Ectodermal cell (in vitro differentiated cells): ENCODE data around the gene ZNF835.

Source experiments
- H3K27ac ChIP-seq: 2 replicates; pipeline ENCODE4 v1.7.0; 2013; ENCODE audit warnings: mild to moderate bottlenecking, low read depth, low read length; ENCODE audit not compliant: insufficient read depth, poor library complexity, severe bottlenecking
- H3K27me3 ChIP-seq: 2 replicates; pipeline ENCODE4 v1.7.0; 2013; ENCODE audit warnings: mild to moderate bottlenecking, low read length; ENCODE audit not compliant: insufficient read depth, control insufficient read depth, poor library complexity, severe bottlenecking
- H3K36me3 ChIP-seq: one replicate; pipeline ENCODE4 v1.7.0; 2013; ENCODE audit warnings: low read length; ENCODE audit not compliant: control insufficient read depth, insufficient read depth
- H3K4me1 ChIP-seq: one replicate; pipeline ENCODE4 v1.7.0; 2013; ENCODE audit warnings: low read length; ENCODE audit not compliant: control insufficient read depth, insufficient read depth
- H3K4me3 ChIP-seq: 2 replicates; pipeline ENCODE4 v1.7.0; 2013; ENCODE audit warnings: low read depth, low read length, control low read depth; ENCODE audit not compliant: insufficient read depth
- H3K9me3 ChIP-seq: 2 replicates; pipeline ENCODE4 v1.7.0; 2013; ENCODE audit warnings: mild to moderate bottlenecking, low read length, moderate library complexity; ENCODE audit not compliant: control insufficient read depth
- WGBS, 2 experiments: methylation state at CpG; one replicate each; pipeline ENCODE4 v1.1.7; 2013; ENCODE audit warnings: missing lambda C conversion rate in 2 of 2; 5-methylcytosine and 5-hydroxymethylcytosine counted together

Gene ZNF835

DNA sequence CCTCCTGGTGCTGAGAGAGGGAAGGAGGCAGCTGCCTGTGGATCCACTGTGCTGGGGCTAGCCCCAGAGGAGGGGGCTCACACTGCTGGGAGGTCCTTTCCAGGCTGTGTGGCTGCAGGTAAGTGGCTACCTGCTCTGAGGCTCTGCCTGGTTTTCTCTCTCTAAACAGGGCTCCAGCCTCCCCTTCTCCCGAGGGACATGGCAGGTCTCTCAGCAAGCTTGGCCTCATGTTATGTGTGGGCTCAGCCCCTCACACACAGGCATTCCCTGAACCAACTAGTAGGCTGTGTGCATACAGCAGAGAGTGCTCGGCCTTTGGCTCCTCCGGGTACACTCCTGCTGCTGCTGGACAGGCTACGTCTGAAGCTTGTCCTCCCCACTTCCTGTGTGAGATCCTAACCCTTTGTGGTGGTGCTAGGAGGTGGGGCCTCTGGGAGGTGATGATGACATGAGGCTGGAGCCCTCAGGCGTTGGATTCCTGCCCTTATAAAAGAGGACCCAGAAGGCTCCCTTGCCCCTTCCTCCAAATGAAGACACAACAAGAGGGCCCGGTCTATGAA, 4.2 kb downstream of the ZNF835 start:
- WGBS, 2 experiments = 73 to 76% methylated on average over 6 of the region's 6 CpGs
- H3K27me3 ChIP-seq = no peaks in the 10 kb centered on the region
- peaks cover 3% of the 10 kb centered on the region for H3K9me3 ChIP-seq
- H3K4me3 ChIP-seq = no peak overlapping the region
- no peak overlapping the region for H3K27ac ChIP-seq
- no peaks in the 10 kb centered on the region for H3K4me1 ChIP-seq
- no peaks in the 10 kb centered on the region for H3K36me3 ChIP-seq

DNA sequence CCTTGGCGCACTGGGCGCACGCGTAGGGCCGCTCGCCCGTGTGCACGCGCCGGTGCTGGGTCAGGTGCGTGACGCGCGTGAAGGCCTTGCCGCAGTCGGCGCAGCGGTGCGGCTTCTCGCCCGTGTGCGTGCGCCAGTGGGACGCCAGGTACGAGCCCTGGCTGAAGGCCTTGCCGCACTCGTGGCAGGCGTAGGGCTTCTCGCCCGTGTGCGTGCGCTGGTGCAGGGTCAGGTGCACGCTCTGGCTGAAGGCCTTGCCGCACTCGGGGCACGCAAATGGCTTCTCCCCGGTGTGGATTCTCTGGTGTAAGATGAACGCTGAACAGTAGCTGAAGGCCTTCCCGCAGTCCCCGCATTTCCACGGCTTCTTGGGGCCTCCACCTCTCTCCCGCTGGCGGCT, 7.0 kb downstream of the ZNF835 start:
- Histone ChIP-seq H3K9me3 (peaks cover 3% of the 10 kb centered on the region), H3K4me3 (no peak overlapping the region), H3K27me3 (no peaks in the 10 kb centered on the region), H3K27ac (no peak overlapping the region), H3K36me3 (no peaks in the 10 kb centered on the region), H3K4me1 (no peaks in the 10 kb centered on the region)
- 93% methylated on average over 43 of the region's 43 CpGs for WGBS, 2 experiments

DNA sequence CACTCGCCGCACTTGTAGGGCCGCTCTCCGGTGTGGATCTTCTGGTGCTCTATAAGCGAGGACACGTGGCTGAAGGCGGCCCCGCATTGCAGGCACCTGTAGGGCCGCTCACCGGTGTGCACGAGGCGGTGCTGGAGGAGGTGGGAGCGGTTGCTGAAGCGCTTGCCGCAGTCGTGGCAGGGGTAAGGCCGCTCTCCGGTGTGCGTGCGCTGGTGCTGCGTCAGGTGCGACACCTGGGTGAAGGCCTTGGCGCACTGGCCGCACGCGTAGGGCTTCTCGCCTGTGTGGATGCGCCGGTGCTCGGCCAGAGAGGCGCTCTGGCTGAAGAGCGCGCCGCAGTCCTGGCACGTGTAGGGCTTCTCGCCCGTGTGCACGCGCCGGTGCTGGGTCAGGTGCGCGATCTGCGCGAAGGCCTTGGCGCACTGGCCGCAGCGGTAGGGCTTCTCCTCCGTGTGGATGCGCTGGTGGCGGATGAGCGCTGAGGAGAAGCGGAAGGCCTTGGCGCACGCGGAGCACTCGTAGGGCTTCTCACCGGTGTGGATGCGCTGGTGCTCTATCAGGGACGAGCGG, 7.5 kb downstream of the ZNF835 start:
- Histone ChIP-seq H3K9me3 (peaks cover 3% of the 10 kb centered on the region), H3K36me3 (no peaks in the 10 kb centered on the region), H3K4me3 (no peak overlapping the region), H3K27me3 (no peaks in the 10 kb centered on the region), H3K27ac (no peak overlapping the region), H3K4me1 (no peaks in the 10 kb centered on the region)
- WGBS, 2 experiments = 92% methylated on average over 60 of the region's 60 CpGs

DNA sequence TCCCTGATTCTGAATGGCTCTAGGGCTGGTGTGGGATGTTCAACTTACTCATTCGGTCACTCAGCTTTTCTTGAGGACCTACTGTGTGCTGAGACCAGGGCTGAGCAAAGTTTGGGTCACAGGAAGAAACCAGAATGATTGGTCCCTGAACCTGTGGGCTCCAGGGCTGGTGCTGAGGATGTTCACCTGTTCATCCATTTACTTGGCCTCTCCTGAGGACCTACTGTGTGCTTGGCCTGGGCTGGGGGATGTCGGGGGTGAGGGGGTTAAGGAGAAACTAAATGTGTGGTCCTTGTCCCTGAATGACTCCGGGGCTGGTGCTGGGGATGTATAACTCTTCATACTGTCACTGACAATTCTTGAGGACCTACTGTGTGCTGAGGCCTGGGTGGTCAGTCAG, 10.3 kb downstream of the ZNF835 start:
- Histone ChIP-seq H3K4me1 (no peaks in the 10 kb centered on the region), H3K27ac (no peak overlapping the region), H3K27me3 (no peaks in the 10 kb centered on the region), H3K36me3 (no peaks in the 10 kb centered on the region), H3K9me3 (peaks cover 2% of the 10 kb centered on the region), H3K4me3 (no peak overlapping the region)
- WGBS, 2 experiments = 62 to 76% methylated on average over 3 of the region's 3 CpGs

DNA sequence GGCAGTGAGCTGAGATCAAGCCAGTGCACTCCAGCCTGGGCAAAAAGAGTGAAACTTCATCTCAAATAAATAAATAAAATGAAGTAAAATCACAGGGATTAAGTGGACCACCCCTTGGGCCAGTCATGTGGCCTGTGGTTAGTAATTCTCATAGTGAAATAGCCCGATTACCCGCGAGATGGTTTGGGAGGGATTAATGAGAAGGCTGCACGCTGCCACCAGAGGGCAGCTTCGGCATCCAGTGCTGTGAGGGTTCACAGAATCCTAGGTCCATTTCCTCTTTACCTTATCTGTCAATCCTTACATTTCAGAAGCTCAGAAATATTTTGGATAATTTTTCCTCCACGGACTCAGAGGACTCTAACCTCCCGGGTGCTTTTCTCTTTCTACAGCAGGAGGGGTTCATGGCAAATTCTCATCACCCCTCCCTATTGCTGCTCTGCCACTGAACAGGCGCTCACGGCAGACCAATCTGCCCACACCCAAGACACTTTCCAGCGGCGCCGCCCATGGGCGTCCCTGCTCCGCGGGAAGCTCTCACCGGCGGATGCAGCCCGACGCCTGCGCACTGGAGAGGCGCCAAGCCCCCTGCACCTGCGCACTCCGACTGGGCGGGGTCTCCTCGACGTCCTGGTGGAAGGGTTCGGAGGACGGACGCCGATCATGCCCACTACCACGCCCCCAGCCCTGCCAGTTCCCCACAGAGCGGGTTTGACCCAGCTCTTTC, 11.0 kb downstream of the ZNF835 start:
- Histone ChIP-seq H3K9me3 (peaks cover 2% of the 10 kb centered on the region), H3K27me3 (no peaks in the 10 kb centered on the region), H3K27ac (no peak overlapping the region), H3K36me3 (no peaks in the 10 kb centered on the region), H3K4me1 (no peaks in the 10 kb centered on the region), H3K4me3 (no peak overlapping the region)
- 87 to 91% methylated on average over 32 of the region's 32 CpGs for WGBS, 2 experiments

DNA sequence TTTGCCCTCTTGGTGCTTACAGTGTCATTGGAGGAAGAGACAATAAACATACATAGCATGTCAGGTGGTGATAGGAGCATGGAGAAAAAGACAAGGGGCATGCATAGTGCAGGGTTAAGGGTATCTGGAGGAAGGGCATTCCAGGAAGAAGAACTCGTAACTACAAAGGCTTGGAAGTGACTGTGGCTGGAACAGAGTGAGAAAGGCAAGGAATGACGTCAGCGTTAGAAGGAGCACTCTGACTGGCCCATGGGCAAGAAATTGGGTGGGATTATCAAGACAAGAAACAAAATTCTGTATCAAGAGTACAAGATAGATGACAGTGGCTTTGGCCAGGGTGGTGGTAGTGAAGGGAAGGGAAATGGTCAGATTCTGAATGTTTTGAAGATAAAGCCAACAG, 17.4 kb downstream of the ZNF835 start:
- H3K27me3 ChIP-seq = no peaks in the 10 kb centered on the region
- H3K27ac ChIP-seq = no peak overlapping the region
- H3K9me3 ChIP-seq = peaks cover 6% of the 10 kb centered on the region
- H3K4me3 ChIP-seq = no peak overlapping the region
- WGBS, 2 experiments = 77 to 79% methylated on average over 3 of the region's 3 CpGs
- no peaks in the 10 kb centered on the region for H3K4me1 ChIP-seq
- no peaks in the 10 kb centered on the region for H3K36me3 ChIP-seq

DNA sequence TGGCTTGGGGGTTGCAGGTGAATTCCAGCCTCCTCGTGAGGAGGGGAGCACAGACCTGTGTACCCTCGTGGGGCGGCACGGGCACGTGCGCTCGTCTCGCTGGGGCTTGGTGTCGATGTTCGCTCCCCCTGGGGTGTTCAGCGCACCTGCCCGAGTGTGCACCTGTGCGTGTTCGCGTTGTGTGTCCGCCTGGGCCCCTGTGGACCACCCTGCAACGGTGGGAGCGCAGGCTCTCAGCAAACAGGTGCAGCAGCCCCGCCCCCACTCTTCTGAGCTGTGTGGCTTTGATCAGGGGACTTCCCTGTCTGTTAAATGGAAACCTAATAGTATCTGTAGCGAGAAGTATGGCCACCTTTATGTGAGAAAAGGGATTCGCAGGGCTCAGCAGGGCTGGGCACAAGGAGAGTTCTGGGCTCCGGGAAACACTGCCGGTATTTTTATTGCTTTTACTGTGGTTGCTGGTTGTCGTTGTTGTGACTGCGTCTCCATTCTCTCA, 28.0 kb downstream of the ZNF835 start:
- no peak overlapping the region for H3K27ac ChIP-seq
- H3K4me1 ChIP-seq = no peaks in the 10 kb centered on the region

DNA sequence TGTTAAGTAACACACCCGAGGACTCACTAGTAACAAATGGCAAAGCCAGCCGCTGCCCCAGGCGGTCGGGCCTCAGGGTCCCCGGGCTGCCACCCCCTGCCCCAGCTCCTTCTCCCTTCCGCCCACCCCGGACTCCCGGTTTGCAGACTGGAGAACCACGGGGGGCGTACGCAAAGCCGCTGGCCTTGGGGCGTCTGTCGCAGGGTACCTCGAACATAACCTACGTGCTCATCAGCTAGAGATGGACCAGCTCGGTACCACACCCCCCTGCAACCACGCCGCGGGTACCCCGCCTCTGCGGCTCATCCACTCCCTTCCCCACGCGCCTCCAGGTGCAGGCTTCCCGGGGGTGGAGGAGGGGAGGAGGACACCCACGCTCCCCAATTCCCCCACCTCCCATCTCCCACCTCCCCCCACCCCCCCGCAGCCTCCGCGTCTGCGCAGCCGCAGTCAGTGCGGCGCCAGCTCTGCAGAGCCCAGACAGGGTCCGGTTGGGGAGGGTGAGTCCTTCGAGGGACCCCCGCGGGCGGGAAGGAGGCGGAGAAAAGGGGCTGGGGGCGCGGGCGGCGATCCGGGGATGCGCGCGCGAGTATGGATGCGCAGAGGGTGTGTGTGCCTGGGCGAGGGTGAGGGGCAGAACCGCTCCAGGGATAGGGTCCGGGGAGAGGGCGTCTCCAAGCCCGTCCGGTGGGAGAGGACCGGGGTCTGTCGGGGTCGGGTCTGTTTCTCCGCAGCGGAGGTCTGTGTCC, 28.7 kb downstream of the ZNF835 start, which contains the start of gene SMIM17:
SMIM17 (plus strand) TSS at position 449 of the 749 bp plus-strand sequence. CDS start 2,509 bp downstream, outside the sequence.
- Histone ChIP-seq H3K9me3 (peaks cover 7% of the 10 kb centered on the region), H3K4me1 (no peaks in the 10 kb centered on the region), H3K27me3 (no peaks in the 10 kb centered on the region), H3K4me3 (no peak within 1 kb of the TSS), H3K27ac (no peak within 1 kb of the TSS), H3K36me3 (no peaks in the 10 kb centered on the region)
- WGBS, 2 experiments = 92% methylated on average over 53 to 58 of the region's 60 CpGs

More for the DNA sequence above, 28.0 kb downstream of the ZNF835 start:
- peaks cover 10% of the 10 kb centered on the region for H3K9me3 ChIP-seq
- H3K4me3 ChIP-seq = no peak overlapping the region
- 86 to 87% methylated on average over 25 of the region's 25 CpGs for WGBS, 2 experiments
- no peaks in the 10 kb centered on the region for H3K36me3 ChIP-seq
- no peaks in the 10 kb centered on the region for H3K27me3 ChIP-seq

DNA sequence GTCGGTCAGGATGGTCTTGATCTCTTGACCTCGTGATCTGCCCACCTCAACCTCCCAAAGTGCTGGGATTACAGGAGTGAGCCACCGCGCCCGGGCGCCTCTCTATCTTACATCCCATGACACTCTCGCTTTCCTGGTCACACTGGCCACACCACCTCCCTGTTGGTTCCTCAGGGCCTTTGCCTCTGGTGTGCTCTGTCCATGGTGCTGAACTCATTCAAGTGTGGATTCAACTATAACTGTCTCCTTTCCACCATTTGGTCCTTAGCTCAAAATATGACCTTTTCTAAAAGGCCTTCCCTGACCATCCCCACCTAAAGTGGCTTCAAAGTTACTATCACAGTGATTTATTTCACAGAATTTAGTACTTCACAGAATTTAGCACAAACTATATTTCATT, 32.3 kb downstream of the ZNF835 start:
- Histone ChIP-seq H3K9me3 (peaks cover 11% of the 10 kb centered on the region), H3K4me1 (no peaks in the 10 kb centered on the region), H3K4me3 (no peak overlapping the region), H3K36me3 (no peaks in the 10 kb centered on the region), H3K27ac (no peak overlapping the region), H3K27me3 (no peaks in the 10 kb centered on the region)
- WGBS, 2 experiments = 89 to 91% methylated on average over 7 of the region's 7 CpGs
